ENCODE measurements around the gene FOXJ2. TPM values are rescaled to one million over a fixed set of nuclear protein-coding genes. Genes with fewer than 3 reads are reported as not detected.
"Not testable (repeated sequence)": the region's sequence is repeated elsewhere in the genome, so short reads cannot be mapped to it uniquely, and the experiment has no call there.

FOXJ2 gene
- total RNA-seq, 1 donor from 2014 or later: 16.4 TPM

DNA sequence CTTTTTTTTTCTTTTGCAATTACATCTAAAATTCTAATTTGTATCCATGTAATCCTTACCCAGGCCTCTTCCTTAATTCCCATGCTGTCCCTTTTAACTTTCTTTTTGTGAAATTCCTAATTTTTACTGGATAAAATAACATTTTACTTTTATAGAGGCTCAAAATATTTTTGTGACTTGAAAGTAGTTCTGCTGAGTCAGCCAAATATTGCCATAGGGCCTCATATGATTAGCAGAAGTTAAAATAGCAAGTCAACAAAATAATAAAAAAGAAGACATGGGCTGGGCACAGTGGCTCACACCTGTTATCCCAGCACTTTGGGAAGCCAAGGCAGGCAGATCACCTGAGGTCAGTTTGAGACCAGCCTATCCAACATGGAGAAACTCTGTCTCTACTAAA lies 31.6 kb downstream of the FOXJ2 start:
- DNase-seq (ENCODE audit: low spot score): no peak

DNA sequence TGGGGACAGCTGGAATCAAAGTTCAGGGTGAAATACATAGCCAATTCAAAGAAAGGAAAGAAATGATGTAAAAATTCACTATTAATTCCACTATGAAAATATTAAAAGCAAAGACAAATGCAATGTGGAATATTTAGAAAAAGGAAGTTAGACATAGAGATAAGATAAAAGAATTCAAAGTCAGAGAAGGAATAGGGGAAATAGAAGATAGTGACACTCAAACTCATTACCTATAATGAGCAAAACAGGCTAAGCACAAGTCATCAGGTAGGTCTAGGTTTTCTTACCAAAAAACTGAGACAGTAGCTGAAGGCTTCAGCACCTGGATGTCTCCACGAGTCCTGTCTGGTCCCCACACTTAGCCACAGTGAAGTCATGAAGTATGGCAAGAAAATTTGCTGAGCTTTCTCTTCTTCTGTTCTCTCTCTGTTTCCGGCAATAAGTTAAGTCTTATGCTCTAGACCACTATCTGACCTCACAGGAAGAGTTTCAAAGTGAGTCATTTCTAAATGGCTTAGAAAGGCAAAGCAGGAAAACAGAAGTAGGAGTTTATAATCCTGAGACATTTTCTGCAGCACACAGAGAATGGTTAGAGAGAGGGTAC lies 33.6 kb downstream of the FOXJ2 start, which contains the start of gene C3AR1:
TSS of gene C3AR1 (minus strand) at position 369 of the 604 bp plus-strand sequence. CDS start 6,174 bp downstream, outside the sequence.
- no peak for DNase-seq (ENCODE audit: low spot score)

DNA sequence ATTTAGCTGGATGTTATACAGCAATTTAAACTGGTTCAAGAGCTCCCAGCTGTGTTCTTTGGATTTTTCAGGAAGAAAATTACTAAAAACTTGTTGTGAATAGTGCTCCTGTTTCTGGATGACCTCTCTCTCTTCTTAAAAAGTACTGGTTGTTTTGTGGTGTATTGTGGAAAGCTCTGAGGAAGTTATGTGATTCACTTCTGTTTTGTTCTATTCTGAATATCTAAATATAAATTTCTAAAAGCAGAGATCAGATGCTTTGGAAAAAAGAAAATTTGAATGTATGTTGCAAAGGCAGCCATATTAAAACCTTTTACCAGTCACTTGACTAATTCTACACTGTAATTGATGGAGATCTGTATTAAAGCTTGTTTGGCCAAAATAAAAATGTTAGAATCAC lies 37.1 kb downstream of the FOXJ2 start:
- DNase-seq (ENCODE audit: low spot score): no peak

DNA sequence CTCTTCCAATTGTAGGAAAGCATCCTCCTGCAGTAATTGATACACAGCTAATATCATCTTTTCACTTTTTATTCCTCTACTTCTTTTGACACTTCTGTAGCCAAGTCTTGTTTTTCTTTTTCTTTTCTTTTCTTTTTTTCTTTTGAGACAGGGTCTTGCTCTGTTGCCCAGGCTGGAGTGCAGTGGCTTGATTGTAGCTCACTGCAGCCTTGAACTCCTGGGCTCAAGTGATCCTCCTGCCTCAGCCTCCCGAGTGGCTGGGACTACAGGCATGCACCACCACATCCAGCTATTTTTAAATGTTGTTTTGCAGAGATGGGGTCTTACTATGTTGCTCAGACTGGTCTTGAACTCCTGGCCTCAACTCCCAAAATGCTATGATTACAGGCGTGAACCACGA lies 39.3 kb downstream of the FOXJ2 start:
- DNase-seq (ENCODE audit: low spot score): not testable (repeated sequence)

DNA sequence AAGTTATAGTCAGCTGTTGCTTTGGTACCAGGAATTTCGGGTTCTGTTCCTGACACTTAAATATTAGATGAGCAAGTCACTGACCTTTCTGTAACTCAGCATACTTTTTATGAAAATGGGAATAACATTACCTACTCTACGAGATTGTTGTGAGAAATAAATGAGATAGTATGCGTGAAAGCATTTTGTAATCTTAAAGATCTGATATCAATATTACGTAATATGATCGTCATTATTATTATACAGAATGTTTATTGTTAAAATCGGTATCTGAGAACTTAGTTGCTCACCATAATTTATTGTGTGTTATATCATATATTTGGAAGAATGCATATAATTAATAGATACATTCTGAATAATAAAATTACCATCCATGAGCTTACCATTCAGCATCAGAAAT lies 43.4 kb downstream of the FOXJ2 start:
- DNase-seq (ENCODE audit: low spot score): no peak

DNA sequence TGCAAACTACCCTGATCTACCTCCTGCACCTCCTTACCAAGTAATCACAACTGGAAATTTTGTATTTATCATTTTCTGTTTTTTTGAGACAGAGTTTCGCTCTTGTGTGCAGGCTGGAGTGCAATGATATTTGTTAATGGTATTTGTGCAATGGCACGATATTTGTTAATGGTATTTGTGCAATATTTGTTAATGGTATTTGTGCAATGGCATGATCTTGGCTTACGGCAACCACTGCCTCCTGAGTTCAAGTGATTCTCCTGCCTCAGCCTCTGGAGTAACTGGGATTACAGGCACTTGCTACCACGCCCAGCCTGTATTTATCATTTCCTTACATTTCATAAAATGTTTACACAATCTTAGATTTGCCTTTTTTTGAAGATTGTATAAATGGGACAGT lies 43.9 kb downstream of the FOXJ2 start:
- no peak for DNase-seq (ENCODE audit: low spot score)

DNA sequence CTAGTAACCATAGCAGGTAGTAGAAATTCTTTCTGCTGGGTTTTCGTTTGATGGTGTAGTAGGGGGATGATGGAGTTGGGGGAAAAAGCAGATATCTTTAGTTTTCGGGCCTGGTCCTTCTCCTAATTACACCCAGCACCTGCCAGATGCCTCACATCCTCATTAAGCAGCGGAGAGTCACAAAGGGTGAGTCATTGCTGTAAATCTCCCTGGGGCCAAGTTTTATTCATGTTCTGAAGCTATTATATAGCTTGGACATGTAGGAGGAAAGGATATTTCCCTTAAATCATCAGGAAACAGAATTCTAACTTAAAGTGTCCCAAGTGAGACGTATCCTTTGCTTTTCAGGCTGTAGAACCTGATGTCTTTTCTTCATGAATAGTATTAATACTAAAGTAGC lies 44.7 kb downstream of the FOXJ2 start:
- DNase-seq (ENCODE audit: low spot score): no peak

DNA sequence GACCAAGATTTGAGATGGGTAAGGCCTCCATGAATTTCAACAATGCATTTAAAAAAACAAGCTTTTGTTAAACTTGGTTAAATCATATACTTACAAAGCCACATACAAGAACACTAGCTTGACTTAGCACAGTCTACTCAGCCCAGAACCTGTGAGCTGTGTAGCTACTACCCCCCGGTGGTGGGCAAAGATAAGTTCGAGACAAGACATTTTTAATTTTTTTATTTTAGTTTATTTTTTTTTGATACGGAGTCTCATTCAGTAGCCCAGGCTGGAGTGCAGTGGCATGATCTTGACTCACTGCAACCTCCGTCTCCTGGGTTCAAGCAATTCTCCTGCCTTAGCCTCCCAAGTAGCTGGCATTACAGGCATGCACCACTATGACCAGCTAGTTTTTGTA lies 45.9 kb downstream of the FOXJ2 start:
- no peak for DNase-seq (ENCODE audit: low spot score)

DNA sequence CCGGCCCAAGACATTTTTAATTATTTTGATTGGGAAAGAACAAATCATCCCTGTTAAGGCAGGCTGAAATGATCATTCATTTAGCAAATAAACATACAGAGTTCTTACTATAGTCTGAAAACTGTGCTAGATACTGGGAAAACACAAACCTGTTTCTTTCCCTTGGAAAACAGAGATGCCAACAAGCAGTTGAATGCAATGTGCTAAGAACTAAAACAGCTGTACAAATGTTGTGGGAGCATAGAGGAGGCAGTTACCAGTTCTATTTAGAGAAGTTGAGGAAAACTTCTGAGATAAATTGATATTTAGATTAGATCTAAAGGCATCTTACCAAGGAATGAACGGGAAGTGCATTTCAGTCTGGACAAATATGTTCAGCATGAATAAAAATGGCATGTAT lies 46.4 kb downstream of the FOXJ2 start:
- no peak for DNase-seq (ENCODE audit: low spot score)

DNA sequence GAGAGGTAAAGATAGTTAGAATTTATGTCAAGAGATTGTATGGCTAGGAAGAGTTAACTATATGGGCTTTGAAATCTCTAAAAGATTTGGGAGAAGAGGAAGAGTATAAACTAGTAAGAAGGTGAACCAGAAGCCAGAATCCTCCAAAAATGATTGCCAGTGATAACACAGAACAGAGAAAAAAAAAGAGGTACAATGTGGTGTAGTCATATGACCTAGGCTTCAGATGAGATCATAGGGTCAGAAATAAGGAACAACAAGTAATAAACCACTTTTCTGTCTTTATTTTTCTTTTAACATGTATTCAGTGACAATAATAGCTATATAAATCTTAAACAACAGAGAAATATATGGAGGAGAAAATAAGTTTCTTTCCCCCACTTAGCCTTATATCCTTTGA lies 47.6 kb downstream of the FOXJ2 start:
- DNase-seq (ENCODE audit: low spot score): no peak

DNA sequence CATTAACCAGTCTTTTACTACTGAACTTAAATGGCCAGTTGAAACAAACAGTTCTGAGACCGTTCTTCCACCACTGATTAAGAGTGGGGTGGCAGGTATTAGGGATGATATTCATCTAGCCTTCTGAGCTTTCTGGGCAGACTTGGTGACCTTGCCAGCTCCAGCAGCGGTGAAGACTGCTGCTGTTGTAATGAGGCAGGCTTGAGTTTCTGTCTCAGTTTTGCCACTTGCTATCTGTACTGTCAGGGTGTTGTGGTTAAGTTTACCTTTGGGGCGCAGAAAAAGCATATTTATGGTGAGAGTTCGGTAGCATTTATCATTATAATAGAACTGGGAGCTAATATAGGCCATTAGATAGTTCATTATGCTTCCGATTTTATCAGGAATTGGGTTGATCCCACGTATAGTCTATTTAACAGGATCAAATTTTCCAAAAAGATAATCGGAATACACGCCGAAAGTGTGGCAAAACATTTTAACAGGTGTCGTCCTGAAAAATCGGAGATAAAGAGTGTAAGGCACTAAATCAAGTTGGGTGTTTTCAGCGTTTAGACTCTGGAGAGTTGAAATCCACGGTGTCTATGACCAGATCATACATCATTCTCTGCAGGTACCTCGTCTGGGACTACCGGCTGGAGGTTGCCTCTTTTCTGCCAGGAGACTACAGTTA lies 48.9 kb downstream of the FOXJ2 start:
- DNase-seq (ENCODE audit: low spot score): no peak

DNA sequence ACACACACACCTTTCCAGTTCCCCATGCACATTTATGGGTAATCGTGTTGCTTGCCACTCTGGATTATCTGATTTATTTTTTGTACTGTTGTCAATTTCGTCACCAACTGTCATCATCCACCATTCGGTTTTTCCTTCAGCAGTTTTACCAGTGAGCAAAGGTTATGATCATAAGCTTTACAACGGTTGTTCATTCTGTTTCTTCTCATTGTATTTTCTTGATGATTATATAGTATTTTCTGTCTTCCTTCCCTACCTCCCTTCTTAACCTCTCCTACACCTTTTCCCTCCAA lies 50.2 kb downstream of the FOXJ2 start:
- no peak for DNase-seq (ENCODE audit: low spot score)

DNA sequence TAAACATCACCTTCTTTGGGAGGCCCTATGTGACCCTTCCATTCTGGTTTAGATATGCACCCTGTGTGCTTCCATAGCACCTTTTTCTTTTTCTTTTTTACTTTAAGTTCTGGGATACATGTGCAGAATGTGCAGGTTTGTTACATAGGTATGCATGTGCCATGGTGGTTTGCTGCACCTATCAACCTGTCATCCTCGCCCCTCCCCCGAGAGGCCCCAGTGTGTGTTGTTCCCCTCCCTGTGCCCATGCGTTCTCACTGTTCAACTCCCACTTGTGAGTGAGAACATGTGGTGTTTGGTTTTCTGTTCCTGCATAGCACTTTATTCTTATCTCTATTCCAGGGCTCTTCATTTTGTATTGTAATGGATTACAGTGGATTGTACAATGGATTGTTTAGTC lies 51.8 kb downstream of the FOXJ2 start:
- DNase-seq (ENCODE audit: low spot score): not testable (repeated sequence)

DNA sequence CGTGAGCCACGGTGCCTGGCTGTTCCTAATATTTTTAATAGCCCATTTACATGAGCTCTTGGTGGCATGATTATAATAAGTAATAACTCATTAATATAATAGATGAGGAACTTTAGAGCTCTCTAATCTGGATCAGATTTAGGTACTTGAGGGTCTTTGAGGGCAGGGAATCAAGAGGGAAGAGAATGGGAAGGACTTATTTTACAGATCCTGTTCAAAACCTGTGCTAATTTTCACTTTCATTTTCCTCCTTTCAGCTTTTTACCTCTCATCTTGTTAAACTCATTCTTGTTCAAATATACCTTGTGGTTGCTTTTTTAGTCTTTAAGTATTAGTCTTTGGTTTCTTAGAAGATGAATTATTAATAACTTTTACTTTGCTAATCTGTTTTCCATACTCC lies 55.1 kb downstream of the FOXJ2 start:
- DNase-seq (ENCODE audit: low spot score): no peak

DNA sequence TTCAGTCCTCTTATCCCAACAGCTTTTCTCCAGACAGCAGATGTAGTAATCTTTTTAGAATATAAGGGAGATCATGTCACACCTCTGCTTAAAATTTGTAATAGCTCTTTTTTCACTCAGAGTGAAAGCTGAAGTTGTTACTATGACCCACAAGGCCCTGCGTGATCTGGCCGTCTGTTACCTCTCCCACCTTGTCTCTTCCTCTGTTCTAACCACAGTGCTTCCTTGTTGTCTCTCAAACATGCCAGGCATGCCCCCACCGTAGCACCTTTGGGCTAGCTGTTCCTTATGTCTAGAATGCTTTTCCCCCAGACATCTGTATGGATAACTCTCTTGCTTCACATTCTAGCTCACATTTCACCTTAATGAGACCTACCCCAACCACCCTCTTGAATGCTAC lies 56.1 kb downstream of the FOXJ2 start:
- DNase-seq (ENCODE audit: low spot score): no peak

DNA sequence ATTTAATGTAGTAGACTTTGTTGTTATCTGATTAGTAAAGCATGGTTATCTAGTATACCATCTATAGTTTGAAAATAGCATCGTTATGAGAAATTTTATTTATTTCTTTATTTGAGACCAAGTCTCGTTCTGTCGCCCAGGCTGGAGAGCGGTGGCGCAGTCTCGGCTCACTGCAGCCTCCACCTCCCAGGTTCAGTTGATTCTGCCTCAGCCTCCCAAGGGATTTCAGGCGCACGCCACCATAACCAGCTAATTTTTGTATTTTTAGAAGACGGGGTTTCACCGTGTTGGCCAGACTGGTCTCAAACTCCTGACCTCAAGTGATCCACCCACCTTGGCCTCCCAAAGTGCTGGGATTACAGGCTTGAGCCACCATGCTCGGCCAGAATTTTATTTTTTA lies 56.8 kb downstream of the FOXJ2 start:
- DNase-seq (ENCODE audit: low spot score): not testable (repeated sequence)

DNA sequence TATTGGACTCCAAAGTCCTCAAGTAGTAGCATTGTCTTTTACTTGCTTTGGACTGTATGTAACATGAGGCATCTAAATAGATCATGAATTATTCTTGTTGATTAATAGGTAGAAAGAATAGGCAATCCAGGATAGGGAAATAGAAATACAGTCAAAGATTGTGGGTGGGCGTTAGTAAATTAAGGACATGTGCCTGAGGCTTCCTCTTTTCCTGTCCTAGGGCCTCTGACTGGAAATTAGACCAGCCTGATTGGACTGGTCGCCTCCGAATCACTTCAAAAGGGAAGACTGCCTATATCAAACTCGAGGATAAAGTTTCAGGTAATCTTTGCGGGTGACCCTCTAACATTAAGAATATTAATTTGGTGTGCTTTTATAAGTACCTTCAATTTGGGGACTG lies 57.2 kb downstream of the FOXJ2 start:
- no peak for DNase-seq (ENCODE audit: low spot score)

DNA sequence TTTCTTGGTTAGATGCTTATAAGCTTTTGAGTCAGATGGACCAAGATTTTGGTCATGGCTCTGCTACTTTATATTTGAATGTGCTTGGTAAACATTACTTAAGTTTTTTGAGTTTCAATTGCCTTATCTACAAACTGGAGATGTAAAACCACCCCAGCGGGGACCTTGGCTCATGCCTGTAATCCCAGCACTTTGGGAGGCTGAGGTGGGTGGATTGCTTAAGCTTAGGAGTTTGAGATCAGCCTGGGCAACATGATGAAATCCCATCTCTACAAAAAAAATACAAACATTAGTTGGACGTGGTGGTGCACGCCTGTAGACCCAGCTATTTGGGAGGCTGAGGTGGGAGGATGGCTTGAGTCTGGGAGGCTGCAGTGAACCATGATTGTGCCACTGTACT lies 60.8 kb downstream of the FOXJ2 start:
- no peak for DNase-seq (ENCODE audit: low spot score)

DNA sequence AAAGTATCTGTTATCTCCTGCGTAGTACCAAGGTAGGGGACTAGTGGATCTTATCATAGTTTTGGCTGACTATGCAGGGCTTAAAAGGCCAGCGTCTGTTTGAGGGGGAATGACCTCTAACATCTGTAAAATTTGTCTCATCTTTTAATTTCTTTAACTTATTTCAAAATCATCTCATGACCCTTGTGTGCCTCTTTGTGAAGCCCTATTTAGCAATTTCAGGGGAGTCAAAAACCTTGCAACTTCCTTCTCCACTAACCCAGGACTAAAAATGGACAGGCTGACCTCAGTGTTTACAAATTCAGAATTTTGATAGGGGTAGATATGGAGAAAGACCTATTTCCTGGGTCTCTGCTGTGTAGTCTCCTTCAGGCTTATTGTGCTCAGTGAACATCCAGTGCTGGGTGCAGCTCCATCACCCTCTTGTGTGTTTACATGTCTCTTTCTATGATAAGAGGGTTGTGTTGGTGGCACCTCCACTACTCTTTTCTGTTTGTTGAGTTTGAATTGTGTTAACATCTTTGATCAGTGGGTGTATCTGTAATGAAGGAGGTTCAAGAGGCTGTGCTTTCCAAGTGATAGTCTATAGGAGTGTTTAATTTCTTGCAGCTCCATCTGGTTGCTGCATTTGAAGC lies 63.9 kb downstream of the FOXJ2 start:
- DNase-seq (ENCODE audit: low spot score): no peak

DNA sequence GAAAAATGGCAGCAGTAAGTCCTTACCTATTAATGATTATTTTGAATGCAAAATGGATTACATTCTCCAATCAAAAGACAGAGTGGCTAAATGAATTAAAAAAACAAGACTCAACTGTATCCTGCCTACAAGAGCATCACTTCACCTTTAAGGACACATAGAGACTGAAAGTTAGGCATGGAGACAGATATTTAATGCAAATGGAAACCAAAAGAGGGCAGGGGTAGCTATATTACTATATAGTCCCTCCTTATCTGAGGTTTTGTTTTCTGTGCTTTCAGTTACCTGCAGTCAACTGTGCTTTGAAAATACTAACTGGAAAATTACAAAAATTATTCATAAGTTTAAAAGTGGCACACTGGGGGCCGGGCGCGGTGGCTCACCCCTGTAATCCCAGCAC lies 66.7 kb downstream of the FOXJ2 start:
- no peak for DNase-seq (ENCODE audit: low spot score)
